Loucy (cell line): ENCODE data around the gene MRPS34.

ENCODE experiments used
- EZH2phosphoT487 ChIP-seq: fragments of 200-600 bp; IDR thresholded peaks from 2 replicates; pipeline ENCODE4 v1.6.1; 2018; ENCODE audit warnings: antibody characterized with exemption, mild to moderate bottlenecking, moderate library complexity, borderline replicate concordance
- TF ChIP-seq, protein P1 (sequence below): fragments of 200-600 bp; sonication (generic); conservative IDR thresholded peaks from 2 replicates; pipeline ENCODE4 v1.5.1; 2014; ENCODE audit warnings: mild to moderate bottlenecking, antibody characterized with exemption, low read length

DNA sequence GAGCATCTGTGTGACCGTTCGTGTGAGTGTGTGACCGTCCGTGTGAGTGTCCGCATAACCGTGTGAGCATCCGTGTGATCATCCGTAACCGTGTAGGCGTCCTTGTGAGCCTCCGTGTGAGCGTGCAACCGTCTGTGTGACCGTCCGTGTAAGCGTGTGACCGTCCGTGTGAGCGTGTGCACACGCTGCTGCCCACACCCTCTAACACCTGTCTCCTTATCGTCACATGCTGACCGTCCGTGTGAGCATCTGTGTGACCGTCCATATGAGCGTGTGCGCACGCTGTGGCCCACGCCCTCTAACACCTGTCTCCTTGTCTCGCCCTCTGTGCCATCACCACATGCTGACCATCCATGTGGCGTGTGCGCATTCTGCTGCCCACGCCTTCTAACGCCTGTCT, 32.7 kb downstream of the MRPS34 start:
- TF ChIP-seq, protein P1, sequence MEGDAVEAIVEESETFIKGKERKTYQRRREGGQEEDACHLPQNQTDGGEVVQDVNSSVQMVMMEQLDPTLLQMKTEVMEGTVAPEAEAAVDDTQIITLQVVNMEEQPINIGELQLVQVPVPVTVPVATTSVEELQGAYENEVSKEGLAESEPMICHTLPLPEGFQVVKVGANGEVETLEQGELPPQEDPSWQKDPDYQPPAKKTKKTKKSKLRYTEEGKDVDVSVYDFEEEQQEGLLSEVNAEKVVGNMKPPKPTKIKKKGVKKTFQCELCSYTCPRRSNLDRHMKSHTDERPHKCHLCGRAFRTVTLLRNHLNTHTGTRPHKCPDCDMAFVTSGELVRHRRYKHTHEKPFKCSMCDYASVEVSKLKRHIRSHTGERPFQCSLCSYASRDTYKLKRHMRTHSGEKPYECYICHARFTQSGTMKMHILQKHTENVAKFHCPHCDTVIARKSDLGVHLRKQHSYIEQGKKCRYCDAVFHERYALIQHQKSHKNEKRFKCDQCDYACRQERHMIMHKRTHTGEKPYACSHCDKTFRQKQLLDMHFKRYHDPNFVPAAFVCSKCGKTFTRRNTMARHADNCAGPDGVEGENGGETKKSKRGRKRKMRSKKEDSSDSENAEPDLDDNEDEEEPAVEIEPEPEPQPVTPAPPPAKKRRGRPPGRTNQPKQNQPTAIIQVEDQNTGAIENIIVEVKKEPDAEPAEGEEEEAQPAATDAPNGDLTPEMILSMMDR = no peak
- no peak for TF ChIP-seq EZH2phosphoT487
